Activated effector memory CD4-positive, alpha-beta T cell treated with Interleukin-2 at 50 U/mL for 16 hours (primary cell): ENCODE results near the gene SIX1.

Experiments
- DNase-seq: peaks from one replicate; pipeline ENCODE4 v3.0.0-alpha.2; 2020

The SIX1 gene

DNA sequence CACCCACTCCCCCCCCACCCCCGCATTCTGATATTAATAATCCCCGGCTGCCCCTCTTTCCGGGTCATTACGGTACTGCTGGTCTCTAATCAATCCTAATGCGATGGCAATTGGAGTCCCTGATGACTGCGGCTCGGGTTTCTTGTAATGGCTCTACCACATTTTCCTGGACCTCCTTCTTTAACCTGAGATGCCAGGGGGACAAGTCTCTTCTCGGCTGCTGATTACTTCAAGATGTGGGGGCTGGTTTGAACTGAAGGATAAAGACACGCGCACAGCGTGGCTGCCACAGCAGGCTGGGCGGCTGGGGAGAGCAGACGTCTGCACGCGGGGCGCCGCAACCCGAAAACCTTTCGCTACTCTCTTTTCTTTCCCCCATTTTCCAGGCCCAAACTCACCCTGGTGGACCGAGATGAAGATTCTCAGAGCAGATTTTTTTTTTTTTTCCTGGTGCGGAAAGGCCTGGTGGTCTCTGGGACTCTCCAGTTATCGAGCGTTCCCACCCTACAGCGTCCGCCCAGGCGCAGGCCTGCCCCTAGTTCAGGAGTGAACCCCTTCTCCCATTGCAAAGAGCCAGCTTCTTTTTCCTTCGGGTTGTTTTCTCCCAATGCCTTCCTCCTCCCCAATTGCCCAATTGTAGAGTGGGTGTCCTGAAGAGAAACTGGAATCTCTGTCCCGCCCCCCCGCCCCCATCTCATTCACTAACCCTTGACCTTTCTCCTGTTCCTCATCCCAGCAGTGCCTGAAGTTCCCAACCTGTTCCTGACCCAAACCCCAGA is 6.0 kb upstream of the SIX1 start:
- no peak for DNase-seq

DNA sequence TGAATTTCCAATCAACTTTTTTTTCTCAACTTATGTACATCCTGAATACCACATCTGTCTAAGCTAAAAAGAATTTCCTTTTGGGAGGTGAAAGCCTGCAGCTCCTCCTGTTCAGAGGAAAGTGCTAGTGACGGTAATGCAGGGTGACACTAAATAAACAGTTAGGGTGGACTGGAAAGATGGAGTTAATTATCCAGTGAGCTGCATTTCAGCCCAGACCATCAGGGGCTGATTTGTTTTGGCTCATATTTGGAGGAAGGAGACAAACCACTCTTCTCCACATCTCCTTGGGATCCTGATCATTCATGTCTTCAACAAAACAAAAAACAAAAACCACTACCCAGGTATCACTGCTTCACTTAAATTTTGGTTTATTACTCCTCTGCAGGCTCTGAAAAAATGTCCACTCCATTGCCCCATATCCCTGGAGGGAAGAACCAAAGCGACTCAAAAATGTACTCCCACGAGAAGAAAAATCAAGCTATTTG is 5.1 kb upstream of the SIX1 start:
- DNase-seq, result no peak

DNA sequence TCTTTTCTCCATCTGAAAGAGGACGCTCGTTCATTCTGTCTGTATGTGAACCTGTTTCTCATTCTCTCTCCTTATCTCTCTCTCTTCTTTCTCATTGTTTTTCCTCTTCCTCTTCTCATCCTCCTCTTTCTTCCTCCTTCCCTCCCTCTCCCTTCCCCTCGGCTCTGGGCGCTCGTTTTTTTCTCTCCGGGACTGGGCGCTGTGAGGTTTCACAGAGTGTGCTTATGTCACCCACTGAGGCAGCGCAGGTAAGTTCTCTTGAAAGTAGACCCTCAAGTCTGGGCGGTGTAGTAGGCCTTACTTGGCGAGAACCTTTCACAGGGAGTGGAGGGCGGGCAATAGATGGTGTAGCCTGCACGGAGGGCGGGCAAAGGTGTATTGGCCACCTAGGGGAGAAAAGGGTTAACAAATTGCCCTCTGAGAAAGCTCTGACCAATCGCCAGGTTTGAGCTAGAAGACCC is 4.5 kb upstream of the SIX1 start:
- no peak for DNase-seq

DNA sequence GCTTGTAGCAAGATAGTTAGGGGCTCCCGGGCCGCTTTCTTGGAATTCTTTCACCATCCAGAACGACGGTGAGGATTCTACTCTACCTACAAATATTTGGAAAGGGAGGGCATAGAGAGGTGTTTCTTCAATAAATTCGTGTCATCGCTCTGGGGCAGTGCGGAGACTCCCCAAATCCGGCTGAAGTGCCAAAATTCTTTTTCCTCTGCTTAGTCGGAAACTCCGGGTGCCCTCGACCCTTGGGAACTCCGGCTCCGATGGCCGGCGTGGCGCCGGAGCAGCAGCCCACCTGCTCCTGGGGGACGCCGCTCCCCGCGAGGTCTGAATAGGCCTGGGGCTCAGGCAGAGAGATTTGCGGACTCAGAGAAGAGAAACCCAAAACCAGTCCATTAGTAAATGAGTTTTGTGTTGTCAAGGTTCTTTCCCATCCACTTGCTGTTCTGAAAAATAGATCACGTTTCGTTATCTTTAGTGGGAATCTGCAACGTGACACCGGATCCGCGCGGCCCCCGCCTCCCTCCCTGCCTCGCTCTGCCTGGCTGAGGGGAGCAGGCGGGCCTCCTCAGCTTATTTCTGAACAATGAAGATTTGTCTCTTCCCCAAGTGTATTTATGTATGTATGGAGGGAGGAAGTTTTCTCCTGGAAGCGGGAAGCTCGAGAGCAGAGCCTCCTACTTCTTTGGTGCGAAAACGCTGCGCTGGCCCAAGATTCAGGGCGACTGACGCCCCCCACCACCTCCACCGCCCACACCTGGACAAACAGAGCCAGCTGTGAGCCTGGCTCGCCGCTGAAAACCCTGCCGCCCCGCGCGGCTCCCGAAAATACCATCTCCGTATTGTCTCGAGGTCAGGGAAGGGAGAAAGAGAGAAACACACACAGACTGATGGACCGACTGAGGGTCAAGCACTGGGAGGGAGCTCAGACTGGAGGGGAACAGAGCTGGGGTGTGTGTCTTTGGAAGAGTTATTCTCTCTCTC is 3.7 kb upstream of the SIX1 start:
- DNase-seq, result no peak

DNA sequence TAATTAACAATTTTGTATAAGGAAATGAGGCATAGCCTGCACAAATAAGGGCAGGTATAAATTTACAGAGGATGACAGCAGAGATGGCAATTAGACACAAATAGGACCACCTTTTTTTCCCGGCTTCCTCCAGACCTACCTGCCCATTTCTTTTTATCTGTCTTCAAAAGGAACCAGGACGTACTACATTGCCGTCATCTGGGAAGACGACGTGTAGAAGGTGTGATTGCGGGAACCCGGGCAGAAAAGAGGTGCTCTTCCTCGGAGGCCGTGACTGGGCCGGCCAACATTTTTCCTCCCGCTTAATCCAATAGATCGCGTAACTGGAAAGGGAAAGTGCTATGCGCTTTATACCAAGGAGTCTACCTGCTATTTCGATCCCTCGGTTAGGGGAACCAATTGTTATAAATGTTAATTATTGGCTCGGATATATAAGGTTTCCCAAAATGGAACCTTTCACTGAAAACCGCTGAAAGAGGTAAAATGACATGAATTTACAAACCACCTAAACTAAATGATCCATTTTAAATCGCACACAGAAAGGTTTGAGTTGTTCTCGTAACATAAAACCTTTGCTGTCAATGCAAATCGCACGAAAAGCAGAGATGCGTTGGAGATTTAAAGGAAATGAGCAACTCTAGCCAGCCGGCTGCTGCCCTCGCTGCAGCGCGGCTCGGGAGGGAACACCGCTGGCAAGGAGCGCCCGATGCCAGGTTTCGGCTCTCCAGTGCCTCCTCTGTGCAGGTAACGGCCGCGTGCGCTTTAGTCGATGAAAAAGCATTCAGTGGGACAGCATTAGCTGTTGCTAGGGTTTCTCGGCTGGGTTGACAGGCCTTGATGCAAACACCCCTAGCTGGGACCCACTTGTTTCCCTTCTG is 2.8 kb upstream of the SIX1 start:
- DNase-seq, result no peak

DNA sequence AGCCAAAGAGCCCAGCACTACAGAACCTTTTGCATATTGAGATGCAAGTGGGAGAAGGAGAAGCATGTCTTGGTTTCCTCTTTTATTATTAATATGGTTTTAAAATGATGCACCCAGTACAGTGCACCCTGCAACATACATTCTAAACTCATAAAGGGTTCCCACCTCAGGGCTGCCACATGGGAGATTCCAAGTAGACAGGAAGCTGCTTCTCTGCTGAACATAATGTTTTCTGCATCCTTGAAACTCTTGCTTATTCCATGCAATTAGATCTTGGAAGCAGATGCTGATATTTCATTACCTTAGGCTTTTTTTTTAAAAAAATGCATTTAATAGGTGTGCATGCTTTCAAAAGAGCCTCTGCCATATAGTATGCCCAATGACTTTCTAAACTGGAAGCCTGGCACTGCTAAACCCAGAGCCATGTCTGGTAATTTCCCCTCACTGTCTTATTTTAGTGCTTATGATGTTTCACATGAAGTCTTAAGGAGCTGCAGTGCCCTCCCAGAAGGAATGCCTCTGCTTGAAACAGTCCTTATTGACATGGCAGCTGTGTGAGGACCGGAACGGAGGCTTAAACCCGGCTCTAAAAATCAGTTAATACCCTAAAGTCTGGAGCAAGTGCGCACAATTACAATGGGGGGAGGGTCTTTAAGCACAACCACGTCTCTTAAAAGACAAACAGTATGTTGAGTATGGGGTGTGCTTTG is 2.0 kb upstream of the SIX1 start:
- no peak for DNase-seq

DNA sequence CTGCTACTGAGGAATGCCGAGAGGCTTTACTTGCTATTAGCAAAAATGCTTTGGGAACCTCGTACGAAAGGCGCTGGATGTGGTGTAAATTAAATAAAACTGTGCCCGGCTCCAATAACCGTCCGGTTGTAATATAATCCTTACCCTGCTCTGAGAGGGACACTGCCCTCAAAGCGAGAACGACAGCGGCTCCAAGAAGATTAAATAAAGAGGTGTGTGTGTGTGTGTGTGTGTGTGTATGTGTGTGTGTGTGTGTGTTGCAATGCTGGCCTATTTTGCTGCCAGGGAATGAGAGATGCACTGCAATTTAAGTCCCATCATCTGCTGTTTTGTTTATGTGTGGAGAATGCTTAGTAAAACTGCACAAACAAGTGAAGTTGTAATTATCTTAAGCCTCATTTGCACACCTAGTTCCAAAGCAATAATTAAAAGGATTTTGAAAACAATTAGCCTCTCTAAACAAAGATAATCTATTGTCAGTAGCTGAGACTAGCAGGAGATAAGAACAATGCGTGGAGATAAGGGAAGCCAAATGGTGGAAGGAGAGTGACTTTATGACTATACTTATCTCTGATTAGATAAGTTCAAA is 1.2 kb upstream of the SIX1 start:
- DNase-seq, result no peak

DNA sequence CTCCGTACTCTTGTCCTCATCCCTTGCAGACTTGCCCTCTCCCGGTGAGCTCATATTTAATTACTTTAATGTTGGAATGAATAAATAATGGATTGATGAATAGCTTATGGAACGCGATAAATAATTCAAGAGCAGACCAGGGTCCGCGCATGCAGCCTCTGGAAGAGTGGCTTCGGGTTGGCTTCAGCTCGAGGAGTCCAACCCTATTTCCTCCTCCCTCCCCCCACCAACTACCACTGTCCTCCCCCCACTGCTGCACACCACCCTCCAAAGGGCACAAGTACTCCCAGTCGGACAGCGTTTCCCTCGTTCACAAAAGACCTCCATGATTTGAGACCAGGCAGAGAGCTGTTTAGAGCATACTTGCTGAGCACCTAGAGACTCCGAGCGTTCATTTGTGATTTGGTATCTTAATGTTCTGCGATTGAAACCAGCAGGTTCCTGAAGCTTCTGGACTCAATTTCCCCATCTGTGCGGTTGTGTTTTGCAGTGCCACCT is 647 bp upstream of the SIX1 start:
- no peak for DNase-seq

DNA sequence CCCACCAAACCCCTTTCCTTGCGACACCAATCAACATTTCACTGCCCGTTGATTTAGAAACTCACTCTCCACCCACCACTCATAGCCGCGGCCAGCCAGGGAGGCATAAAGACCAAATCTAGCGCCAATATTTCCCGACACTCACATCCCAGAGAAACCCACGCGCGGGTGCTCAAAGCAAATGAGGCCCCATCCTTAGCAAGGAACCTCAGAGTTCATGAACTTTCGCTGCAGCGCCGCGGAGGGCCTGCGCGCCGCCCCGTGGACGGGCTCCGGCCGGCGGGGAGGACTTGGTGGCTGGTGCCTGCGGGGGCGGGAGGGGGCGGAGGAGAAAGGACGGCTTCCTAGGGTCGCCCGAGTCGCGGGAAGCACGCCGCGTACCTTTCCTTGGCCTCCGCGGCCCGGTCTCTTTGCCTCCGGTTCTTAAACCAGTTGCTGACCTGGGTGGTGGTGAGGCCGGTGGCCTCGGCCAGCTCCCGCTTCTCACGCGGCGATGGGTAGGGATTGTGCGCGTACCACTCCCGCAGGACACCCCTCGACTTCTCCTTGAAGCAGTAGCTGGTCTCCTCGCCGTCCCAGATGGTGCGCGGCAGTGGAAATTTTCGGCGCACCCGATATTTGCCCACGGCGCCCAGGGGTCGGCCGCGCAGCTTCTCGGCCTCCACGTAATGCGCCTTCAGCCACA is 886 bp downstream of the SIX1 start:
- no peak for DNase-seq

DNA sequence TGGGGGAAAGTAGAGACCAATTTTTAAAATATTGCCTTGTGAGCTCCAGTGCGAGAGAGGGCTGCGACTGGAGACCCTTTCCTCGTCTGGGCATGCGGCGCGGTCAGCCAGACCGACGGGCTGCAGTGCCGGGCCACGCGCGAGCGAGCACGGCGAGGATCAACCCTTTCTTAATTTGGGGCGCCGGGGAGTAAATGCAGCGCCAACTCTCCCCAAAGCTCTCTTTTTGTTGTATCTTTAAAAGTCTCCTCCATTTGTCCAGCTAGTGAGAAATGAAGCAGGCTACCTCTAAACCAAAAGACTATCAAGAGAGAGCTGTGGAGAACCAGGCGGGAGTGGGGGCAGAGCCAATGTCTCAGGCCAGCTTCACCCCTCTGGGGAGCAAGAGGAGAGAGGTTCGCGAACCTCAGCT is 1.4 kb downstream of the SIX1 start:
- DNase-seq, result no peak

DNA sequence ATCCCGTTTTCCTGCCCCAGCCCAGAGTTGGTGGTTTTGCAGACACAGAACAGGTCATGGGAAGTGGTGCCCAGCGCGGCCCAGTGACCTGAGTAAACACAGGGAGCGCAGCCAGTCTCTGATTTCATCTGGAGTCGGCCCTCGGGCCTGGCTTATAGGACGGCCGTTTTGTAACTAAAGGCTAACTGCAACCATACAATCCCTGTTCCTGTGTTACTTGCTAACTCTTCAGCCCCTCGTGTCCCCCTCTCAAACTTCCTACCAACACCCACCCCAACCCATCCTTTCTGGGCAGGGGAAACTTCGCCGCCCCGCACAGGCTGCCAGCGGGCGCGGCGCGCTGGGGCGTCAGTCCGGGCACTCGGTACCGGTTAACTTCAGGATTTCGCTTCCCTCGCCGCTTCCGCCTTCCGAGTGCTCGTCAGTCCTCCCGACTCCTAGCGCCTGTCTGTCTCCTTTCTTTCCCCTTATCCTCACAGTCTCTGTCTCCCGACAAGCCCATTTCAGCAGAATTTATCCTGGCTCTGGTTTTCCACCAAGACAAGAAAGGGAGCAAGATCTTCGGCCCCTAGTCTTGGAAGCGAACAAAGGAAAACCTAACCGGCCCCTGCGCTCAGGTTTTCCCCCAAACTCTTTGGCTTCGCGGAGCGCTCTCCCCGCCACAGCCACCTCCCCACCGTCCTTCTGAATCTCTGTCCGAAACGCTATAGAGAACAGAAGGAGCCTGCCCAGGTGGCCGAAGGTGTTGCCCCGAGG is 2.0 kb downstream of the SIX1 start:
- no peak for DNase-seq

DNA sequence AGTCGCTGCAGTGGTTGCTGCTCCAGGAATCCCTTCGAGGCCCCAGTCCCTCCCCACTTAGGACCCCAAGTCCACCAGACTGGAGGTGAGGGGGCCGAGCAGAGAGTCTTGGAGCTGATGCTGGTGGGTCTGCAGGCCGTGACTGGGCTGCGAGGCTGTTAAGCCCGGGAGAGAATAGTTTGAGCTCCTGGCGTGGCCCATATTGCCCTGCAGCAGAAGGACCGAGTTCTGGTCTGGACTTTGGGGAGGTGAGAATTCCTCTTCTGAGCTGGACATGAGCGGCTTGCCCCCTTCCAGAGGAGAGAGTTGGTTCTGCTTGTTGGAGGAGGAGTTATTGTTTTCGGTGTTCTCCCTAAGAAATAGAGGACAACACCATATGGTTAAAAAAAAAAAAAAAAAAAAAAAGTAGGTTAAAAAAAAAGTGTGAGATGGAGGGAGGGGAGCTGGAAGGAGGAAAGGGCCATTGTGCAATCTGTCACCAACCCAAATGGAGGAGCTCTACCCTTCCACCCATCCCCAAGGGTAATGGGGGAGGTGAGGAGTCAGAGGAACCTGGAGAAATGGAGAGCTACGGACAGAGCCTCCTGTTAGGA is 3.0 kb downstream of the SIX1 start:
- DNase-seq, result no peak

DNA sequence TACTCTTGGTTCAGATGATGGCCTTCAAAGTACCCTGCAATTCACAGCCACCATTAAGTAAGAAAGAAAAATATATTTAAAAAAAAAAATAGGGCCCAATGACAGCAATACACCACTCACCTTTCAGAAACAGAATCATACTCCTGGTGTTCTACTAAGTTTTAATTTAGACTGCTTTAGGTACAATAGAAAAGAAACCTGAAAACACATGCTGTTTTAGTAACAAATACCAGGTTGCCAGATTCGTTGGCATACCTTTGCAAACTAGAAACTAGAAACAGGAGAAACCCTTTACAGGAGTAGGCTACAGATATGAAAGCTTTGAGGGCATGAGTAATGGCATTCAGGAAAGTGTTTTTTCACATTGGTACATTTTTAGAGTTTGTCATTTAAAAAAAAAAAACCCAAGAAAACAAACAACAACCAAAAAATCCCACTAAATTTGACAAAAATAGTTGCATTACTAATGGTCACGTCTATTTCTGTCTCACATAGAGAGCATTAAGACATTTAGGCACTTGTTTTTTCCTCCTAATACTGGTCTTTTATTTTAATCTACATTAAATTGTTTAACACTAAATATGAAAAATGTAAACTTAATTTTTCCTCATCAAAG is 4.0 kb downstream of the SIX1 start:
- no peak for DNase-seq

DNA sequence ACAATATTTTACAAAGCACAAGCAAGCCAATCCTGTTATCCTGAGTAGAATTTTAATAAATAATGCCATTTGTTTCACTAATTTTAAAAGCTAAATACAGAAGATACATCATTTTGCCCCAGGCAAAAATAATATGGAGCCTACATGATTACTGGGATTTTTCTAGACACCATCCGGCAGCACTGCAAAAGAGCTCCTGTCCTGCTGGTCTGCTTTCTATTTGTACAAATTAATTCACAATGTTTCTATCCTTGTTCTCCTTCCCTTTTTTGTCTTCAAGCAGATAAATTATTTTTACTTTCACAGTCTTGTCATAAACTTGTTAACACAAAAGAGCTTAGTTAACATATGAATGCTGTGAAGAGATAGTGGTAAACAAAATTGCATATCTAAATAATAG is 4.6 kb downstream of the SIX1 start:
- DNase-seq, result no peak

DNA sequence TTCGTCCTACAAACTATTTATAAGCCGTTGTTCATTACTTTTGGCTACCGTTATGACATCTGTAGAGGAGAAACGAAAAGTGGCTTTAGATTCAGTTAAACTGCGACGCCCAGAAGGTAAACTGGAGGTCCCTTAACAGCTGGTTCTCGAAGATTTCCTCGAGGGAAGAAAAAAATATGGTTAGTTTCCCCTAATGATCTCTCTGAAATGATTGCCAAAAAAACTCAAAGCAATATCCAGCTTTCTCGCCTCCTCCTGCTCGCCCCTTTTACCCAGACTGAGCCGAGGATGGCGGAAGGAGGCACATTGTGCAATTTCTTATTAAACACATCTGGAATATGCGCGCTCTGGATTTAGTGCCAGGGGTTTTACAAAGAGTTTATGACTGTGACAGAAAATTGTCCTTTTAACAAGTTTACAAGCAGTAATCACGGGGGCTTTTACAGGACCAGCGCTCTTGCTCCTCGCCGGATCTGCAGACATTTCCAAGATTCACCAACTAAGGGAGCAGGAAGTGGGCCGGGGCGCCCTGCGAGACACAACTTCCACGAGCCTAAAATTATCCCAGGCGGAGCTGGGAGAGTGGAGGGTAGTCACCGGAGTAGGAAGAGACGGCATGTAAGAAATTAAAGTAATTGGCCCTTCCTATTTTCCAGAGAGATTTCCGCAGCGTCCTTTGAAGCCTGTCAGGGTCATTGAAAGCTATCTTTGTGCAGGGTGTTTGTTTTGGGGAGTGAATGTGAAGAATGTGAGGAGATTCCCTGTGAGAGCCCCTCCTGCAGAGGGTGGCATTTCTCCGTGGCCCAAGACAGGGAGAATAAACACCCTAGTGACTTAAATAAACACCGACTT is 5.6 kb downstream of the SIX1 start:
- DNase-seq, result no peak

DNA sequence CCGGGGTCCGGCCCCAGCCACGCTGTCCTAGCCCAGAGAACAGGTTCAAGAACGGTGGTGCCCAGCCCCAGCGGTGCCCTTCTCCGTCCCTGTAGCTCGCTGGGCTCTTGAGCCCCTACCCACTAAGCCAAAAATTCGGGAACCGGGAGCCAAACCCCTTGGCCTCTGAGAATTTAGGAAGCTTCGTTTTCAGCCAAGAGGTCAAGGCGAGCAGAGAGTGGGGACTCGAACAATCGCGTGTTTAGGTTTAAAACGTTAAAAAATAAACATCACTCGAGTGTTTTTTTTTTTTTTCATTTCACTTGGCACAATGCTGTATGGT is 6.2 kb downstream of the SIX1 start:
- DNase-seq, result no peak

DNA sequence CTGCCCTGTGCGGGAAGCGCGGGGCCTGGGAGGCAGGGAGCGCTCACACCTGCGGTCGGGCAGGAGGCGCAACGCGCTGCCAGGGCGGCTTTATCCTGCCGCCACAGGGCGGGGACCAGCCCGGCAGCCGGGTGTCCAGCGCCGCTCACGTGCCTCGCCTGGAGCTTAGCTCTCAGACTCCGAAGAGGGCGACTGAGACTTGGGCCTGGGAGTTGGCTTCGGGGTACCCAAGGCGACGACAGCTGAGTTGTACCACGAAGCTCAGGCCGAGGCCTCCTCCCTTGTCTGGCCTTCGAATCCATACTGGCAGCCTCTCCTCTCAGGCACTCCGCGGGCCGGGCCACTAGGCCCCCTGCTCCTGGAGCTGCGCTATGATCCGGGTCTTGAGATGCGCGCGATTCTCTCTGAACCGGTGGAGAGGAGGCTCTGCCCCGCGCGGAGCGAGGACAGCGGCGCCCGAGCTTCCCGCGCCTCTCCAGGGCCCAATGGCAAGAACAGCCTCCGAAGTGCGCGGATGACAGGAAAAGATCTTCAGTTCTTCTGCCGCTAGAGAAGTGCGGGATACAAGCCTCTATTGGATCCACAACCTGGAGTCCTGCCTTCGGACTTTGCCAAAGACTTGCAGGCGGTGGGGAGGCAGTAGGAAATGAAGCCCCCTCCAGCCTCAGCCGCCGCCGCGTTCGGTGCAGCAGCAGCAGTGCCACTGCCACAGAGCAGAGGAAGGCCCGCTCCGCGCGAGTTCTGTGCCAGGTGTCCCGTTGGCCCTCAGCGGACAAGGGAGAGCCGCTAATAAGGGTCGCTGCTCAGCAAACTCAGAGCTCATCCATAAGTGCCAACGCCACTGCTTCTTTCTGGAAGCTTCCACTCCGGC is 6.8 kb downstream of the SIX1 start:
- no peak for DNase-seq
